CD14-positive monocyte (primary cell): ENCODE data around the gene FSD2. TPM values are rescaled to one million over a fixed set of nuclear protein-coding genes. Genes with fewer than 3 reads are reported as not detected.
A peak's percentile ranks its signal among the peaks of the same experiment; 100 is the strongest.

Experiments
- DNase-seq, 3 donors: peaks; one replicate each; pipeline ENCODE4 v3.0.0-alpha.2; 2011 to 2022
- H2AFZ ChIP-seq: 2 replicates; pipeline ENCODE4 v1.6.0; 2012; ENCODE audit warnings: mild to moderate bottlenecking, low read depth, low read length, inconsistent platforms; ENCODE audit not compliant: insufficient read depth, poor library complexity, severe bottlenecking
- H3K27ac ChIP-seq, 2 donors: 1 replicate in 1 of 2; 2 replicates in 1 of 2; pipeline ENCODE4 v1.5.1; 2012 to 2013; ENCODE audit warnings: low read length in 2 of 2, control low read depth in 1 of 2, inconsistent platforms in 1 of 2, low read depth in 1 of 2, mild to moderate bottlenecking in 1 of 2
- H3K27me3 ChIP-seq, 2 donors: one replicate each; pipeline versions ENCODE4 v1.6.0 to v1.6.1; 2011 to 2013; ENCODE audit warnings: low read length in 2 of 2; ENCODE audit not compliant: control insufficient read depth in 2 of 2, insufficient read depth in 2 of 2
- H3K36me3 ChIP-seq, 2 donors: replicated peaks in 1 of 2; 1 replicate in 1 of 2; 2 replicates in 1 of 2; pipeline versions ENCODE4 v1.5.1 to v1.6.1; 2012 to 2013; ENCODE audit warnings: low read length in 2 of 2, control low read depth in 1 of 2, inconsistent platforms in 1 of 2, mild to moderate bottlenecking in 1 of 2; ENCODE audit not compliant: insufficient read depth in 2 of 2, control insufficient read depth in 1 of 2
- H3K4me1 ChIP-seq, 2 donors: 1 replicate in 1 of 2; 2 replicates in 1 of 2; pipeline versions ENCODE4 v1.5.1 to v1.6.1; 2012 to 2013; ENCODE audit warnings: low read length in 2 of 2, control low read depth in 1 of 2, inconsistent platforms in 1 of 2, mild to moderate bottlenecking in 1 of 2, moderate library complexity in 1 of 2; ENCODE audit not compliant: insufficient read depth in 2 of 2, control insufficient read depth in 1 of 2
- H3K4me2 ChIP-seq: replicated peaks from 2 replicates; pipeline ENCODE3; 2012; ENCODE audit warnings: low read length, moderate library complexity, mild to moderate bottlenecking; ENCODE audit not compliant: poor library complexity, severe bottlenecking; ENCODE audit errors: extremely low read depth
- H3K4me3 ChIP-seq, 3 experiments: fragments of 200-600 bp in 1 of 3; sonication (generic) in 1 of 3; replicated peaks in 1 of 3; 1 replicate in 2 of 3; 2 replicates in 1 of 3; pipeline ENCODE4 v1.5.1; 2011 to 2013; ENCODE audit warnings: low read length in 3 of 3, mild to moderate bottlenecking in 3 of 3, control low read depth in 2 of 3, low read depth in 2 of 3, inconsistent platforms in 1 of 3, moderate library complexity in 1 of 3
- H3K79me2 ChIP-seq: 2 replicates; pipeline ENCODE4 v1.6.0; 2012; ENCODE audit warnings: mild to moderate bottlenecking, control low read depth, inconsistent platforms, low read length, moderate library complexity; ENCODE audit not compliant: insufficient read depth
- H3K9ac ChIP-seq: 2 replicates; pipeline ENCODE4 v1.6.0; 2017; ENCODE audit warnings: low read length, mild to moderate bottlenecking; ENCODE audit not compliant: insufficient read depth, poor library complexity, severe bottlenecking
- H3K9me3 ChIP-seq, 2 donors: replicated peaks in 1 of 2; 1 replicate in 1 of 2; 2 replicates in 1 of 2; pipeline versions ENCODE4 v1.5.1 to v1.6.1; 2012 to 2013; ENCODE audit warnings: low read length in 2 of 2, control low read depth in 1 of 2; ENCODE audit not compliant: control insufficient read depth in 1 of 2, insufficient read depth in 1 of 2
- H4K20me1 ChIP-seq: 2 replicates; pipeline ENCODE4 v1.6.0; 2012; ENCODE audit warnings: mild to moderate bottlenecking, low read length, control low read depth, moderate library complexity; ENCODE audit not compliant: insufficient read depth
- H3K27ac Mint-ChIP-seq, 7 donors: one replicate each; pipeline ENCODE4 v1.8.0; 2020; ENCODE audit warnings: mild to moderate bottlenecking in 7 of 7, mixed read lengths in 7 of 7, moderate library complexity in 6 of 7, inconsistent platforms in 2 of 7
- H3K27me3 Mint-ChIP-seq, 3 donors: one replicate each; pipeline ENCODE4 v1.8.0; 2021 to 2022; ENCODE audit warnings: low read depth in 3 of 3, mild to moderate bottlenecking in 3 of 3, mixed read lengths in 3 of 3, moderate library complexity in 3 of 3, inconsistent platforms in 1 of 3
- H3K36me3 Mint-ChIP-seq, 2 donors: one replicate each; pipeline ENCODE4 v1.8.0; 2020; ENCODE audit warnings: mixed read lengths in 2 of 2, inconsistent platforms in 1 of 2, mild to moderate bottlenecking in 1 of 2
- H3K4me1 Mint-ChIP-seq: one replicate; pipeline ENCODE4 v1.8.0; 2020; ENCODE audit warnings: mild to moderate bottlenecking, mixed read lengths
- H3K4me3 Mint-ChIP-seq, 2 donors: one replicate each; pipeline ENCODE4 v1.8.0; 2020; ENCODE audit warnings: mild to moderate bottlenecking in 2 of 2, mixed read lengths in 2 of 2, moderate library complexity in 1 of 2
- H3K9me3 Mint-ChIP-seq, 7 donors: one replicate each; pipeline ENCODE4 v1.8.0; 2020 to 2022; ENCODE audit warnings: mixed read lengths in 7 of 7, mild to moderate bottlenecking in 6 of 7, moderate library complexity in 6 of 7, inconsistent platforms in 2 of 7
- CTCF ChIP-seq: fragments of 200-600 bp; IDR thresholded peaks from one replicate; pipeline ENCODE4 v1.8.0; 2022; ENCODE audit warnings: antibody characterized with exemption, mild to moderate bottlenecking
- WGBS: methylation state at CpG from one replicate; pipeline ENCODE4 v1.1.5; 2013; ENCODE audit warnings: missing lambda C conversion rate; ENCODE audit not compliant: insufficient coverage; 5-methylcytosine and 5-hydroxymethylcytosine counted together
- intact Hi-C, 2 donors: fragments of 100-400 bp; cut with micrococcal nuclease; formaldehyde crosslinking; loops; one replicate each; pipeline versions ENCODE4 v1.15.0 to v1.15.1; 2023
- polyA plus RNA-seq, 3 donors: library from polyadenylated mRNA; depleted of rRNA in 1 of 3; unstranded in 2 of 3; stranded (reverse) in 1 of 3; fragments of 300-500 nt in 2 of 3; fragments of >200 nt in 1 of 3; fragmentation: Illumina TruSeq in 2 of 3; gene quantifications; 1 replicate in 2 of 3; 2 replicates in 1 of 3; pipeline ENCODE4 v1.2.3, GENCODE V29; 2012 to 2021

FSD2 gene
- polyA plus RNA-seq, 3 donors, result 0.09 TPM; not detected in 2

GRCh38 chr15:82810890-82811426, 5.1 kb upstream of the FSD2 start:
- intact Hi-C loops, result loop anchor here (5.0 kb wide), 2 partner anchors 36 to 59 kb away; no protein-coding TSS in a partner anchor

More at GRCh38 chr15:82810890-82811426, 5.1 kb upstream of the FSD2 start:
- Histone ChIP-seq H3K79me2 (peaks cover 55% of the 10 kb centered on the region), H3K27me3 (no peaks in the 10 kb centered on the region), H2AFZ (peak overlapping the region; percentile 81), H3K9me3 (no peaks in the 10 kb centered on the region), H3K4me3 (peak overlapping the region; percentile 62 to 85 (median 64)), H3K4me1 (peaks cover 21 to 29% of the 10 kb centered on the region in 2 donors), H3K9ac (peak overlapping the region; percentile 97), H3K36me3 (peaks cover 17 to 29% of the 10 kb centered on the region in 2 donors), H3K27ac (peak overlapping the region; percentile 71 to 96), H4K20me1 (peaks cover 54% of the 10 kb centered on the region), H3K4me2 (peak overlapping the region; percentile 83)
- peaks cover 0 to 2% (median 0%) of the 10 kb centered on the region in 7 donors for H3K9me3 Mint-ChIP-seq
- H3K4me1 Mint-ChIP-seq, result peaks cover 28% of the 10 kb centered on the region
- H3K27ac Mint-ChIP-seq, result peak overlapping the region; percentile 89 to 95 (median 90)
- peak overlapping the region; percentile 93 to 95 for H3K4me3 Mint-ChIP-seq
- TF ChIP-seq CTCF, result no peak
- H3K27me3 Mint-ChIP-seq, result no peaks in the 10 kb centered on the region
- WGBS, result no CpG with 5 or more reads among the region's 6 CpGs
- peak; percentile 10 to 78 (median 34) for DNase-seq
- peaks cover 19 to 35% of the 10 kb centered on the region in 2 donors for H3K36me3 Mint-ChIP-seq
